Activated CD8-positive, alpha-beta T cell treated with anti-CD3 and anti-CD28 coated beads for 36 hours (primary cell): ENCODE measurements around the gene FFAR1. TPM values are rescaled to one million over a fixed set of nuclear protein-coding genes. Genes with fewer than 3 reads are reported as not detected.

Experiments
- ATAC-seq: fragments of 200-7000 bp; cut with Tn5 transposase; one replicate; pipeline ENCODE4 v1.10.0; 2021; ENCODE audit warnings: mild to moderate bottlenecking, moderate library complexity
- CTCF ChIA-PET: fragments of 350-600 bp; sonication (Branson Sonifier 250); formaldehyde crosslinking; loops from one replicate; lab custom pipeline; 2021; ENCODE audit warnings: antibody characterized with exemption; lab: Charles Lee
- POLR2A ChIA-PET: fragments of 350-600 bp; sonication (Branson Sonifier 250); formaldehyde crosslinking; loops from one replicate; lab custom pipeline; 2021; ENCODE audit warnings: antibody characterized with exemption; lab: Charles Lee
- DNase-seq: peaks from one replicate; pipeline ENCODE4 v3.0.0-alpha.2; 2020
- H3K27ac Mint-ChIP-seq: one replicate; pipeline ENCODE4 v1.8.0; 2021; ENCODE audit warnings: mild to moderate bottlenecking, mixed read lengths
- H3K27me3 Mint-ChIP-seq: one replicate; pipeline ENCODE4 v1.8.0; 2021; ENCODE audit warnings: mixed read lengths
- H3K36me3 Mint-ChIP-seq: one replicate; pipeline ENCODE4 v1.8.0; 2021; ENCODE audit warnings: low read depth, mixed read lengths
- H3K4me1 Mint-ChIP-seq: one replicate; pipeline ENCODE4 v1.8.0; 2021; ENCODE audit warnings: low read depth, mixed read lengths
- H3K4me3 Mint-ChIP-seq: one replicate; pipeline ENCODE4 v1.8.0; 2021; ENCODE audit warnings: mild to moderate bottlenecking, moderate library complexity, mixed read lengths
- H3K9me3 Mint-ChIP-seq: one replicate; pipeline ENCODE4 v1.8.0; 2021; ENCODE audit warnings: mixed read lengths
- CTCF ChIP-seq: fragments of 200-600 bp; IDR thresholded peaks from one replicate; pipeline ENCODE4 v1.8.0; 2022; ENCODE audit warnings: antibody characterized with exemption, mild to moderate bottlenecking
- intact Hi-C: fragments of 100-400 bp; cut with micrococcal nuclease; formaldehyde crosslinking; loops from one replicate; pipeline ENCODE4 v1.10.0; 2022
- total RNA-seq, 2 experiments: library from RNA; stranded (reverse); gene quantifications; one replicate each; pipeline ENCODE4 v1.2.3, GENCODE V29; 2021

The FFAR1 gene
- total RNA-seq, 2 experiments from 2014 or later = not detected

- CTCF ChIA-PET = no interaction called here
- POLR2A ChIA-PET = interaction anchor here (1.5 kb wide), 1 partner anchor 123 kb away, joined by 3 read pairs; no protein-coding TSS in a partner anchor
- H3K27ac Mint-ChIP-seq = no peak overlapping the region
- intact Hi-C loops = no loop called here
- H3K4me1 Mint-ChIP-seq = no peaks in the 10 kb centered on the region
- no peak for TF ChIP-seq CTCF
- H3K9me3 Mint-ChIP-seq = peaks cover 3% of the 10 kb centered on the region
- peaks cover 3% of the 10 kb centered on the region for H3K36me3 Mint-ChIP-seq
- DNase-seq (no peak), ATAC-seq (no peak)
- no peaks in the 10 kb centered on the region for H3K27me3 Mint-ChIP-seq
- no peak overlapping the region for H3K4me3 Mint-ChIP-seq
Measured at GRCh38 chr19:35388277-35389054, 40.8 kb downstream of the FFAR1 start.

- DNase-seq (no peak), ATAC-seq (no peak)
- intact Hi-C loops = no loop called here
- peaks cover 3% of the 10 kb centered on the region for H3K36me3 Mint-ChIP-seq
- H3K27ac Mint-ChIP-seq = no peak overlapping the region
- no peaks in the 10 kb centered on the region for H3K27me3 Mint-ChIP-seq
- H3K9me3 Mint-ChIP-seq = peaks cover 3% of the 10 kb centered on the region
- CTCF ChIA-PET = no interaction called here
- POLR2A ChIA-PET = interaction anchor here (1.5 kb wide), 1 partner anchor 124 kb away, joined by 3 read pairs; no protein-coding TSS in a partner anchor
- no peak overlapping the region for H3K4me3 Mint-ChIP-seq
- no peak for TF ChIP-seq CTCF
- no peaks in the 10 kb centered on the region for H3K4me1 Mint-ChIP-seq
Measured at GRCh38 chr19:35389192-35389861, 41.6 kb downstream of the FFAR1 start.

DNA sequence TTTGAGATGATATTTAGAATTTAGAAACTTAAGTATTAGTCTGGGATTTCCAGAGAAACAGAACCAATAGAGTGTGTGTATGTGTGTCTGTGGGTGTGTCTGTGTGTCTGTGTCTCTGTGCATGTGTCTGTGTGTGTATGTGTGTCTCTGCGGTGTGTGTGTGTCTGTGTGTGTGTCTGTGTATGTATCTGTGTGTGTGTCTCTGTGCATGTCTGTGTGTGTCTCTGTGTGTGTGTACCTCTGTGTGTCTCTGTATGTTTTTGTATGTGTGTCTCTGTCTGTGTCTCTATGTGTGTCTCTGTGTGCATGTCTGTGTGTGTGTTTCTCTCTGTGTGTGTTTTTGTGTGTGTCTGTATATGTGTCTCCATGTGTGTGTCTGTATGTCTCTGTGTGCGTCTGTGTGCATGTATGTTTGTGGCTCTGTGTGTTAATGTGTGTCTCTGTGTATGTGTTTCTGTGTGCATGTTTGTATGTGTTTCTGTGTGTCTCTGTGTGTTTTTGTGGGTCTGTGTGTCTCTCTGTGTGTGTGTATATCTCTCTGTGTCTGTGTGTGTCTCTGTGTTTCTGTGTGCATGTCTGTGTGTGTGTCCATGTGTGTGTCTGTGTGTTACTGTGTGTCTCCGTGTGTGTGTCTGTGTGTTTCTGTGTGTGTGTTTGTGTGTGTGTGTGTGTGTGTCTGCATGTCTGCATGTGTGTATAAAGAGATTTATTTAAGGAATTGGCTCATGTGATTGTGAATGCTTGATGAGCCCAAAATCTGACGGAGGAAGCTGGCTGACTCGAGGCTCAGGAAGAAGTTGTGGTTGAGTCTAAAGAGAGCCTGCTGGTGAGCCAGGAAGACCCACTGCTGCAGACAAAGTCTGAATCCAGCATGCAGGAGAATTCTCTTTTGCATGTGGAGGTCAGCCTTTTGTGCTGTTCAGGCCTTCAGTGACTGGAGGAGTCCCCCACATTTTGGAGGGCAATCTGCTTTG lies 45.3 kb downstream of the FFAR1 start:
- Mint-ChIP-seq H3K36me3 (no peaks in the 10 kb centered on the region), H3K27ac (no peak overlapping the region), H3K9me3 (no peaks in the 10 kb centered on the region), H3K4me3 (no peak overlapping the region), H3K27me3 (no peaks in the 10 kb centered on the region), H3K4me1 (no peaks in the 10 kb centered on the region)
- CTCF ChIA-PET = no interaction called here
- intact Hi-C loops = no loop called here
- ATAC-seq (no peak), DNase-seq (no peak)
- TF ChIP-seq CTCF = no peak
- POLR2A ChIA-PET = no interaction called here

DNA sequence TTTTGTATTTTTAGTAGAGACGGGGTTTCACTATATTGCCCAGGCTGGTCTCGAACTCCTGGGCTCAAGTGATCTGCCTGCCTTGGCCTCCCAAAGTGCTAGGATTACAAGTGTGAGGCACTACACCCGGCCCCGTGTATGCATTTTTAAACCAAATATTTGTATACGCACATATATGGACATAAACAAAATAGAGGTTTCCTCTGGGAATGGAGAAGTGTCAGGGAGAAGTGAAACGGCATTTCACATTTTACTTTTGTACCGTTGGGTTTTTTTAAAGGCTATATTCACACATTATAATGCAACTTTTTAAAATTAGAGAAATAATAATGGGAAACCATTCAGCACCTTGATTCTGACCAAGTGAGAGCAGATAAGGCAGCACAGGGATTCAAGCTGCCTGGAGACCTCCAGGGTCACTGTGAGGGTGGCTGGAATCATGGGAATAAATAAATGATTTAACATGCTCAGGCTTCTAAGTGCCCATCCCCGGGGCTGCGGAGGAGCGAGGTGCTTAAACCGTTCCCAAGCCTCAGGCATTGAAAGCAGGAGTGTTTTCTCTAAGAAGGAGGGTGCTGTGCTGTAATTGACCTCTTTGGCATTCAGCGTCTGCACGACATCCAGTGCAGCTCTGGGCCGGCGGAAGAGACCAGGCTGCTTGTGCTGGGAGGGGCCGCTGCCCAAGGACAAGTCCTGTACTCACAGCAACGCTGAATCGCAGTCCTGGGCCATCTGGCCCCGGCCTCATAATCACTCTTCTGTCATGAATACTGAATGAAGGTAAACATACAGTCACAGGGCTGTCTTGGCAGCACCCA lies 47.9 kb downstream of the FFAR1 start:
- no peak overlapping the region for H3K27ac Mint-ChIP-seq
- POLR2A ChIA-PET = no interaction called here
- no peaks in the 10 kb centered on the region for H3K4me1 Mint-ChIP-seq
- intact Hi-C loops = no loop called here
- no peaks in the 10 kb centered on the region for H3K36me3 Mint-ChIP-seq
- CTCF ChIA-PET = interaction anchor here (1.0 to 1.3 kb wide), 2 partner anchors 73 to 100 kb away, joined by 3 read pairs; no protein-coding TSS in a partner anchor
- peaks cover 2% of the 10 kb centered on the region for H3K27me3 Mint-ChIP-seq
- H3K4me3 Mint-ChIP-seq = no peak overlapping the region
- ATAC-seq (no peak), DNase-seq (no peak)
- no peaks in the 10 kb centered on the region for H3K9me3 Mint-ChIP-seq
- no peak for TF ChIP-seq CTCF
